ENCODE data around the gene CAVIN1.
"Not testable (repeated sequence)": the region's sequence is repeated elsewhere in the genome, so short reads cannot be mapped to it uniquely, and the experiment has no call there.

Gene CAVIN1

DNA sequence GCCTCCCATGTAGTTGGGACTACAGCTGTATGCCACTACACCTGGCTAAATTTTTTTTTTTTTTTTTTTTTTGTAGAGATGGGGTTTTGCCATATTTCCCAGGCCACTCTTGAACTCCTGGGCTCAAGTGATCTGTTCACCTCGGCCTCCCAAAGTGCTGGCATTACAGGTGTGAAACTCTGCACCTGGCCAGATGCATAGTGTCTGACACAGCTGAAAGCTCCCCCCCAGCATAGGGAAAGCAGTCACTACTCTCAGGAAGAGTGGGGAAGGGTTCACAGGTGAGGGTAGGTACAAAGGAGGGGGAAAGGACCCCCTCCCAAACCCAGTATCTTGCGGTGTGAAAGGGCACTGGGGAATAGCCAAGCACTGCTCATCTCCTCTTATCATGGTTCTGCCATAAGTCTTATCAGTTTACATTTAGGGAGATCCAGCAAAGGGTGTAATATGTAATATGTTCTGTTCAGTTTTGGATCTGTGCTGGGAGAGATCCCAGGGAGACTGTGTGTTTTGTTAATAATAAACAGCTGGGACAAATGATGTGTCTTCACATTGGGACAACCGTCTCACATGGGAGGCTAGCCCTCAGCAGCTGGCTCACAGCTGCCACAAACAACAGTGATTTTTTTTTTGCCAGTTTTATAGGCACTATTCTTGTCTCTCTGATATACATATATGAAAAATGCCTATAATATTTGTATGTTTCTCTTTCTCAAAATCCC lies 6.8 kb upstream of the CAVIN1 start:
- DNase-seq, result no peak

- peak in 5 of 6 experiments; percentile 11 to 48 (median 29) for DNase-seq
These were observed 5.3 kb upstream of the CAVIN1 start for GRCh38 chr17:42428141-42428944.

GRCh38 chr17:42424991-42425610 lies 2.0 kb upstream of the CAVIN1 start:
- DNase-seq, result no peak

DNA sequence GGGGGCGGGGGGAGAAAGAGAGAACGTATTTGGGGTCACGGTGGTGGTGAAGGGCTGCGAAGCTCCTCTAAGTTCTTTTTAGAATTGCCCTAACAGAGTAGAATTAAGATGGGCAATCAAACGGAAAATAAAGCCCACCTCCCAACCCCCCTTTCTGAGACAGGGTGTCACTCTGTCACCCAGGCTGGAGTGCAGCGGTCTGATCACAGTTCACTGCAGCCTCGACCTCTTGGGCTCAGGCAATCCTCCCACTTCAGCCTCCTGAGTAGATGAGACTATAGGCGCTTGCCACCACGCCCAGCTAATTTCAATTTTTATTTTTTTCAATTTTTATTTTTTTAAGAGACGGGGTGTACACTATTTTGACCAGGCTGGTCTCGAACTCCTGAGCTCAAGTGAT lies 710 bp upstream of the CAVIN1 start:
- DNase-seq, result no peak

- peak in 3 of 6 experiments; percentile 40 to 62 (median 42) for DNase-seq
These were observed 571 bp downstream of the CAVIN1 start for GRCh38 chr17:42422412-42422957.

GRCh38 chr17:42421507-42422338 lies 1.3 kb downstream of the CAVIN1 start:
- DNase-seq, result peak in 2 of 6 experiments; percentile 15 to 23

DNA sequence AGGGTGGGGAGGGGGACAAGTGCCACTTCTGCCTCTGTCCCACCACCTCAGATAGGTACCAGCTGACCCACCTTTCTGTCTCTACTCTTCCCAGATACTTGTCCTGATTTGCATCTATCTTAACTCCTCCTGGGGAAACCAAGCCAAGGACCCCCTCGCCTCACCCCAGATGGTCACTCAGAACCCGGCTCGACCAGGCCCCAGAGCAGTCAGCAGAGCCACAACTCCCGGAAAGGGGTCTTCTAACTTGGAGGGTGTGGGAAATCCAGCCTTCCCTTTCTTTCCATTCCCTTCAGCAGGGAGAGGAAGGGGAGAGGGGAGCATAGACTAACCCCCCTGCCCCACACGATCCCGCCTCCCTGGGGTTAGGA lies 1.9 kb downstream of the CAVIN1 start:
- no peak for DNase-seq

DNA sequence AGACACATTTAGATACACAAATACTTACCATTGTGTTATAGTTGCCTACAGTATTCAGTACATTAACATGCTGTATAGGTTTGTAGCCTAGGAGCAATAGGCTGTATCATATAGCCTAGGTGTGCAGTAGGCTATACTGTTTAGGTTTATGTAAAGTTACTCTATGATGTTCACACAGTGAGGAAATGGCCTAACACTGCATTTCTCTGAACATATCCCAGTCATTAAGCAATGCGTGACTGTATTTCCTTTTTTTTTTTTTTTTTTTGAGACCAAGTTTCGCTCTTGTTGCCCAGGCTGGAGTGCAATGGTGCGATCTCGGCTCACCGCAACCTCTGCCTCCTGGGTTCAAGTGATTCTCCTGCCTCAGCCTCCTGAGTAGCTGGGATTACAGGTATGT lies 5.1 kb downstream of the CAVIN1 start:
- DNase-seq, result not testable (repeated sequence)

- DNase-seq, result peak in 5 of 6 experiments; percentile 13 to 70 (median 39)
These were observed 8.2 kb downstream of the CAVIN1 start for GRCh38 chr17:42414704-42415409.

DNA sequence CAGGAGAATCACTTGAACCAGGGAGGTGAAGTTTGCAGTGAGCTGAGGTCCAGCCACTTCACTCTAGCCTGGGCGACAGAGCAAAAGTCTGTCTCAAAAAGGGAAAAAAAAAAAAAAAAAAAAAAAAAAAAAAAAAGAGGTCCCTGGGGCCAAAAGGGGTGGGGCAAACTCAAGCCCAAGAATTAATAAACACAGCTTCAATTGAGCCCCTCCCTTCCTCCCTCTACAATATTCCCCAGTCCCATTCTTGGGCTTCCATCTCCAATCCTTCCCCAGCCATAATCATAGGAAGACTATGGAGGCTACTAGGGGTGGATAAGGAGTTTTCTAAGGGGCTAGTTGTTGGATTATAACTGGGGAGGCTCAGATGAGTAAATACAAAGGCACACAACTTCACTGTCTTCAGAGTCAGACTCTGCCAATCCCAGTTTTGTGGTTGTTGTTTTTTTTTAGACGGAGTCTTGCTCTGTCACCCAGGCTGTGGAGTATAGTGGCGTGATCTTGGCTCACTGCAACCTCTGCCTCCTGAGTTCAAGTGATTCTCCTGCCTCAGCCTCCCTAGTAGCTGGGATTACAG lies 9.5 kb downstream of the CAVIN1 start:
- no peak for DNase-seq

DNA sequence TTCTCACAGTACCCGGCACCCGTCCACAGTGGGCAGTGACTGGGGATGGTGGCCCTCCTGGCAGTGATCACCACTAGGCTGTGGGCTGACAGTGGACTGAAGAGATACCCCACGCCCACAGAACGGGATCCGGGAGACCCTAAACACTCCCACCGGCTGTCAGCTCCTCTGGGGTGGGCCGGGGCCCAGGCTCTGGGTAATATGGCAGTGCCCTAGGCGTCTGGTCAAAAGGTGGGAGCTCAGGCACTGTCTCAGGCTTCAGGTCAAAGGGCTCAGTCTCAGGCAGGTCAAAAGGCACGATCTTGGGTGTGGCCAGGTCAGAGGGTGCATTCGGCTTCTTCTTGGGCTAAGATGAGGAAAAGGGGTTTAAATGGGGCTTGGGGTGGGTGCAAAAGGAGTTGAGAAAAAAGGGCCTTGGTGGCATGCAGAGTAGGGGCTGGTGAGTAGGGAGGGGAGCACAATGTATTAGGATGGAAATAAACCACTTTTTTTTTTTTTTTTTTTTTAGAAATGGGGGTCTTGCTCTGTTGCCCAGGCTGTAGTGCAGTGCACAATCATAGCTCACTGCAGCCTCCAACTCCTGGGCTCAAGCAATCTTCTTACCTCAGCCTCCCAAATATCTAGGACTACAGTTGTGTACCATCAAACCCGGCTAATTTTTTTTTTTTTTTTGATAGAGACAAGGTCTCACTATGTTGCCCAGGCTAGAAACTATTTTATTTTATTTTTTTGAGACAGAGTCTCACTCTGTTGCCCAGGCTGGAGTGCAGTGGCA lies 11.0 kb downstream of the CAVIN1 start:
- DNase-seq, result peak in 3 of 6 experiments; percentile 13 to 28 (median 22)

GRCh38 chr17:42411361-42411760 lies 11.7 kb downstream of the CAVIN1 start:
- DNase-seq, result no peak

DNA sequence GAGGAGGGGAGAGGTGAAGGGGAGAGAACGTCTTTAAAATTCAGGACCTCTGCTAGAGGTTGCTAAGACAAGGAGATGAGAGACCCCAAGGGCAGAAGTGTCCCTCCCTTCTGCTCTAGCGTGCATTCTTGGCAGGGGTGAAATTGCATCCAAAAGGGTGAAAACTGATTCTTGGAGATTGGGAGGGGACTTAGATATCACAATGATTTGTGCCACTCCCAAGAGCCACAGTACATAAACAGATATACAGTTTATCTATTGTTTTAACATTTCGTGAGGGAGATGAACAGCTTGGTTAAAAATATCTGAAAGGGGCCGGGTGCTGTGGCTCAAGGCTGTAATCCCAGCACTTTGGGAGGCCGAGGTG lies 12.8 kb downstream of the CAVIN1 start:
- DNase-seq, result no peak

GRCh38 chr17:42409523-42410318 lies 13.3 kb downstream of the CAVIN1 start:
- DNase-seq, result no peak

DNA sequence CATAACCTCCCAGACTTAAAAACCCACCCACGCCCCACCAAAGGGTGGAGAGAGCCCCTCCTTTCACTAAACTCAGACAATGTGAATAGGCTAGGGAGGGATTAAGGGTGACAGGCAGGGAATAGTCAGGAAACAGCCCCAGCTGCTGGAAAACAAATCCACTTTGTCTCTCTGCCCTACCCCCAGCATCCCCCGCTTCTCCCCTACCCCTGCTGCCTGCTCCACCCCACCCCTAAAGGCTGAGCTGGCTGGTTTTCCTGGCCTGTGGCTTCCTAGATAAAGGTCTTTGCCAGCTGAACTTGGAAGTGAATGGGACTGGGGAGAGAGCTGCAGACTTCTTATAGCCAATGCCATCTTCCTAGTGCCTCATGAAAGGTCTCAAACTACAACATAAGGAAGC lies 15.0 kb downstream of the CAVIN1 start:
- DNase-seq, result no peak

DNA sequence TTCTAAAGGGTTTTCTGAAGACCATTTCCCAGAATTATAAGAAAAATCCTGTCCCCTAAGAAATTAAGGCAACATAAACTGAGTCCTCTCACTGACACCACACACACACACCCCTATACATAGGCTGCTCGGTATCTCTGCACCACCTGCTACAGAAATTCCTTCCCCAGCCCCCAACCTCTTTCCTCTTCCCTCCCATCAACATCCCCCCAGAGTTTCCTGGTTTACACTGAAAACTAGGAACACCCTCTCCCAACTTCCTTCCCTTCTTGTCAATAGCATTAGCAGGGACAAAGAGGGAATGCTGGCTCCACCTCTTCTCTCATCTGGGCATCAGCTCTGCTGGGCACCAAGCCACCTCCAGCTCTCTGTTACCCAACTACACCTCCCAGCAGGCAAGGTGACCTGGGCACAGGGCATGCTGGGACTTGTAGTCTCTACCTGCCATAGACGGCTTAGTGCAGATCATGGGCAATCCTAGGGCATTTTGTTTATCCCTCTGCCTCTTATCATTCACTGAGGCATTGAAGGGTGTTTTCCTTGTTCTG lies 15.7 kb downstream of the CAVIN1 start:
- peak; percentile 18 to 60 (median 42) for DNase-seq

- DNase-seq, result no peak
These were observed 16.3 kb downstream of the CAVIN1 start for GRCh38 chr17:42406615-42407288.

DNA sequence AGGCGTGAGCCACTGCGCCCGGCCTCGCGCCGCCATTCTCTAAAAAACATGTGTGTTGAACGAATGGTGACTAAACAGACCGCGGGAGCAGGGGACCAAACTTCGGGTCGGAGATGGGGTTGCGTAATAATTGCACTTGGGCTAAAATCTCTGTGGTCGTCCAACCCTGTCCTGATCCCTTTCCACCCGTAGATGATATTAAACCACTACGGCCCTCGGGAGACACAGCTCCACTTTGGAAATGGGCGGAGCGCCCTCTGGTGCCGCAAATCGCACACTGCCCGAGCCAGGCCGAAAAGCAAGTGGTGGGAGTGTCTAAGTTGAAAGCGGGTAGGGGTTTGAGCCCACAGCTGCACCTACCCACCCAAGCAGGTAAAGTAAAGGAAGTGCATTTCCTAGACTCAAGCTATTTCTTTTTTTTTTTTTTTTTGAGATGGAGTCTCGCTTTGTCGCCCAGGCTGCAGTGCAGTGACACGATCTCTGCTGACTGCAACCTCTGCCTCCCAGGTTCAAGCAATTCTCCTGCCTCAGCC lies 17.0 kb downstream of the CAVIN1 start:
- DNase-seq, result peak; percentile 65 to 83 (median 77)

DNA sequence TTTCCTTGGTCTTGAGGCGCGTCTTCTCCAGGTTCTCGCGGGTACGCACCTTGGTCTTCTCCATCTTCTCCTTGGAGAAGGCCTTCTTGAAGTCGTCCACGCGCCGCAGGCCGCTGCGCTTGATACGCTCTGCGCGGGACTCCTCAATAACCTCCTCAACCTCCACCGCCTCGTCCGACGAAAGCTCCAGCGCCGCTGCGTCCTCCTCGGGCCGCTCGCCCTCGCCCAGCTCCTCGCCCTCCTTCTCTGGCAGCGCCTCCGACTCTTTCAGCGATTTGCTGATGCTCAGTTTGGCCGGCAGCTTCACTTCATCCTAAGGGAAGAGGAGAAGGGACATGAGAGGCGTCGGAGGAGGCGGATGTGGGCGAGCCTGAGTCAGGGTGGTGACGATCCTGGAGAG lies 18.0 kb downstream of the CAVIN1 start:
- no peak for DNase-seq

Data from stimulated activated naive CD4-positive, alpha-beta T cell (primary cell).